Astrocyte (in vitro differentiated cells and primary cell): ENCODE data around the gene MYBPC1.

ENCODE experiments used
- CTCF ChIP-seq: IDR thresholded peaks from 2 replicates; pipeline ENCODE4 v1.5.1; 2011; ENCODE audit warnings: low read depth, mild to moderate bottlenecking, inconsistent platforms, low read length, moderate library complexity; ENCODE audit not compliant: insufficient read depth
- EZH2 ChIP-seq: IDR thresholded peaks from 2 replicates; pipeline ENCODE4 v1.6.1; 2012; ENCODE audit warnings: mild to moderate bottlenecking, low read length, inconsistent platforms; ENCODE audit not compliant: insufficient read depth

GRCh38 chr12:101671833-101672232 lies 77.1 kb downstream of the MYBPC1 start:
- TF ChIP-seq EZH2 (no peak), CTCF (no peak)
